ENCODE data around the gene MYO18A. TPM values are rescaled to one million over a fixed set of nuclear protein-coding genes. Genes with fewer than 3 reads are reported as not detected.
A peak's percentile ranks its signal among the peaks of the same experiment; 100 is the strongest.

Gene MYO18A
- total RNA-seq, 1 donor, result 39.8 TPM

- H3K4me3 ChIP-seq (ENCODE audit: insufficient read depth, low read length), result no peak overlapping the region
- H2AFZ ChIP-seq (ENCODE audit: low read length), result no peak overlapping the region
- H3K27ac ChIP-seq (ENCODE audit: low read depth, low read length), result no peak overlapping the region
- H3K4me1 ChIP-seq (ENCODE audit: insufficient read depth, low read length), result peaks cover 30% of the 10 kb centered on the region
- TF ChIP-seq CTCF (IDR thresholded peaks at IDR 0.05; ENCODE audit: extremely low read depth, low read depth, low read length), result no peak
- H3K36me3 ChIP-seq (ENCODE audit: insufficient read depth, low read length), result no peaks in the 10 kb centered on the region
- DNase-seq (ENCODE audit: insufficient read length, low spot score, missing footprints), result peak; percentile 76
- no peak overlapping the region for H3K4me2 ChIP-seq (ENCODE audit: insufficient read depth, low read length)
- no peaks in the 10 kb centered on the region for H3K27me3 ChIP-seq (ENCODE audit: insufficient read depth, low read length)
- H4K20me1 ChIP-seq (ENCODE audit: insufficient read depth, low read length), result peaks cover 8% of the 10 kb centered on the region
- H3K9me3 ChIP-seq (ENCODE audit: low read depth, low read length), result no peaks in the 10 kb centered on the region
- peaks cover 23% of the 10 kb centered on the region for H3K79me2 ChIP-seq (ENCODE audit: insufficient read depth, low read length)
Observed at GRCh38 chr17:29177871-29178749, 2.1 kb downstream of the MYO18A start.

DNA sequence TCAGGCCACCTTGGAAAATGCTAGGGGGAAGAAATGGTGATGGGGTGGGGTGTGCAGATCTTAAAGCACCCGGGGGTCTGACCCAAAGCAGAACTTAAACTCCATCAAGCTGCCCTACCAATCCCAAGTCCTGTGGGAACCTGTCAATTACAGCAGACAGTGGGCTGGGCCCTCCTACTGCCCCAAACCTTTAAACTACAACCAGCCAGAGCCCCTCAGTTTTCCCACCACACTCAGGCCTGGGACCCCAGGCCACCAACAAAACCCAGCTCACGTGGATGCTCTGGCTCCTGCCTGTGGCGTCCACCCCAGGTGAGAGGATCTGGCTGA is 2.7 kb downstream of the MYO18A start:
- Histone ChIP-seq H3K4me3 (ENCODE audit: insufficient read depth, low read length) (no peak overlapping the region), H3K36me3 (ENCODE audit: insufficient read depth, low read length) (no peaks in the 10 kb centered on the region), H3K4me1 (ENCODE audit: insufficient read depth, low read length) (peaks cover 30% of the 10 kb centered on the region), H3K9me3 (ENCODE audit: low read depth, low read length) (no peaks in the 10 kb centered on the region), H3K79me2 (ENCODE audit: insufficient read depth, low read length) (peaks cover 23% of the 10 kb centered on the region), H4K20me1 (ENCODE audit: insufficient read depth, low read length) (peaks cover 8% of the 10 kb centered on the region), H3K27me3 (ENCODE audit: insufficient read depth, low read length) (no peaks in the 10 kb centered on the region), H3K4me2 (ENCODE audit: insufficient read depth, low read length) (no peak overlapping the region), H2AFZ (ENCODE audit: low read length) (no peak overlapping the region), H3K27ac (ENCODE audit: low read depth, low read length) (no peak overlapping the region)
- peak; percentile 55 for DNase-seq (ENCODE audit: insufficient read length, low spot score, missing footprints)
- no peak for TF ChIP-seq CTCF (IDR thresholded peaks at IDR 0.05; ENCODE audit: extremely low read depth, low read depth, low read length)

GRCh38 chr17:29176558-29177351 is 3.4 kb downstream of the MYO18A start:
- H3K27ac ChIP-seq (ENCODE audit: low read depth, low read length), result peak overlapping the region; percentile 33
- H3K27me3 ChIP-seq (ENCODE audit: insufficient read depth, low read length), result no peaks in the 10 kb centered on the region
- no peak for TF ChIP-seq CTCF (IDR thresholded peaks at IDR 0.05; ENCODE audit: extremely low read depth, low read depth, low read length)
- peak overlapping the region; percentile 86 for H2AFZ ChIP-seq (ENCODE audit: low read length)
- H3K79me2 ChIP-seq (ENCODE audit: insufficient read depth, low read length), result peaks cover 23% of the 10 kb centered on the region
- no peaks in the 10 kb centered on the region for H3K9me3 ChIP-seq (ENCODE audit: low read depth, low read length)
- peaks cover 30% of the 10 kb centered on the region for H3K4me1 ChIP-seq (ENCODE audit: insufficient read depth, low read length)
- H3K36me3 ChIP-seq (ENCODE audit: insufficient read depth, low read length), result no peaks in the 10 kb centered on the region
- peak; percentile 96 for DNase-seq (ENCODE audit: insufficient read length, low spot score, missing footprints)
- H3K4me2 ChIP-seq (ENCODE audit: insufficient read depth, low read length), result peak overlapping the region; percentile 87
- H4K20me1 ChIP-seq (ENCODE audit: insufficient read depth, low read length), result peaks cover 10% of the 10 kb centered on the region
- H3K4me3 ChIP-seq (ENCODE audit: insufficient read depth, low read length), result peak overlapping the region; percentile 74

GRCh38 chr17:29175349-29175748 is 4.8 kb downstream of the MYO18A start:
- no peaks in the 10 kb centered on the region for H3K36me3 ChIP-seq (ENCODE audit: insufficient read depth, low read length)
- TF ChIP-seq CTCF (IDR thresholded peaks at IDR 0.05; ENCODE audit: extremely low read depth, low read depth, low read length), result no peak

More at GRCh38 chr17:29175349-29175748, 4.8 kb downstream of the MYO18A start:
- Histone ChIP-seq H3K9me3 (ENCODE audit: low read depth, low read length) (no peaks in the 10 kb centered on the region), H3K4me3 (ENCODE audit: insufficient read depth, low read length) (no peak overlapping the region), H4K20me1 (ENCODE audit: insufficient read depth, low read length) (peaks cover 14% of the 10 kb centered on the region), H3K27ac (ENCODE audit: low read depth, low read length) (no peak overlapping the region), H3K4me2 (ENCODE audit: insufficient read depth, low read length) (no peak overlapping the region), H3K27me3 (ENCODE audit: insufficient read depth, low read length) (no peaks in the 10 kb centered on the region), H3K79me2 (ENCODE audit: insufficient read depth, low read length) (peaks cover 23% of the 10 kb centered on the region), H2AFZ (ENCODE audit: low read length) (no peak overlapping the region), H3K4me1 (ENCODE audit: insufficient read depth, low read length) (peaks cover 23% of the 10 kb centered on the region)
- no peak for DNase-seq (ENCODE audit: insufficient read length, low spot score, missing footprints)

All from osteoblast (primary cell).